ENCODE measurements around the gene C1orf21. TPM values are rescaled to one million over a fixed set of nuclear protein-coding genes. Genes with fewer than 3 reads are reported as not detected.

C1orf21 gene
- total RNA-seq, 4 donors from 2014 or later, result 106 to 206 (median 154) TPM

DNA sequence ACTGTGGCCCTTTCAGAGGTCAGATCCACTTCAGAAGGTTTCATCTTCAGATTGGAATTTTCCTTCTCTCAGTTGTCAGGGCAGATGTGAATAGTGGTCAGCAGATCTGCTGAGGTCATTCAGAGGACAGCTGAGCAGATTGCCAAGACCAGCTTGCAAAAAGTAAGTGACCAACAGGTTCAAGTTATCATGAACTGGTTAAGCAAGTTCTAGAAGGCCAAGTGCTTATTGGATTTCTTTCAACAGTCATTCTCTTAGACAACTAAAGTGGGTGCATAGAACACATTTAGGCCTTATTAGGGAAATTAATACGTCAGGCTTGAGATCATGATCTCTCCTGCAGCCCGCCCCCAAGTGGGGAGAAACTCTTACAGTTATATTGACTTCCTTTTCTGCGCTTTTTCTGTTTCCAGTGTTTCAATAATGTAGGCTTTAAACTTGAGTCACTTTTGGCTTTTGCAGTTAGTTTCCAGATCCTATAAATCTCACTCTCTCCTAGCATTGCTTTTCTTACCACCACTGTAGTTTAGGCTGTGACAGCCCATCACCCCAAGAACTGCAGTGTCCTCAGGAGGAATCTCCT lies 96.4 kb downstream of the C1orf21 start:
- no peaks in the 10 kb centered on the region for H3K9me3 ChIP-seq
- intact Hi-C loops (cut with DNase I; ENCODE audit: low total_unique reads), result loop anchor here (2.0 to 5.0 kb wide), 3 partner anchors 52 to 139 kb away; partner anchors contain the start of gene C1orf21
- no peaks in the 10 kb centered on the region for H3K27me3 ChIP-seq
- H3K36me3 ChIP-seq, result peaks cover 0 to 6% of the 10 kb centered on the region in 2 donors
- in situ Hi-C loops (cut with MboI; ENCODE audit: low sequenced_read_pairs in 4 of 4), result loop anchor here in 3 of 4 donors (10.0 to 25.0 kb wide), 4 partner anchors 88 to 179 kb away; partner anchors contain the start of gene C1orf21 (in 1 of the 3)
- peak; percentile 88 to 94 for DNase-seq
- peaks cover 84 to 88% of the 10 kb centered on the region in 2 donors for H3K4me1 ChIP-seq
- peak in 1 of 2 donors; percentile 15 for TF ChIP-seq POLR2A (IDR thresholded peaks at IDR 0.05)
- TF ChIP-seq, protein P1, sequence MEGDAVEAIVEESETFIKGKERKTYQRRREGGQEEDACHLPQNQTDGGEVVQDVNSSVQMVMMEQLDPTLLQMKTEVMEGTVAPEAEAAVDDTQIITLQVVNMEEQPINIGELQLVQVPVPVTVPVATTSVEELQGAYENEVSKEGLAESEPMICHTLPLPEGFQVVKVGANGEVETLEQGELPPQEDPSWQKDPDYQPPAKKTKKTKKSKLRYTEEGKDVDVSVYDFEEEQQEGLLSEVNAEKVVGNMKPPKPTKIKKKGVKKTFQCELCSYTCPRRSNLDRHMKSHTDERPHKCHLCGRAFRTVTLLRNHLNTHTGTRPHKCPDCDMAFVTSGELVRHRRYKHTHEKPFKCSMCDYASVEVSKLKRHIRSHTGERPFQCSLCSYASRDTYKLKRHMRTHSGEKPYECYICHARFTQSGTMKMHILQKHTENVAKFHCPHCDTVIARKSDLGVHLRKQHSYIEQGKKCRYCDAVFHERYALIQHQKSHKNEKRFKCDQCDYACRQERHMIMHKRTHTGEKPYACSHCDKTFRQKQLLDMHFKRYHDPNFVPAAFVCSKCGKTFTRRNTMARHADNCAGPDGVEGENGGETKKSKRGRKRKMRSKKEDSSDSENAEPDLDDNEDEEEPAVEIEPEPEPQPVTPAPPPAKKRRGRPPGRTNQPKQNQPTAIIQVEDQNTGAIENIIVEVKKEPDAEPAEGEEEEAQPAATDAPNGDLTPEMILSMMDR (IDR thresholded peaks at IDR 0.05 in 4 of 5, conservative IDR thresholded peaks at IDR 0.05 in 1 of 5), result peak in 2 of 5 experiments; percentile 20 to 21
- peak; percentile 86 to 88 for ATAC-seq
- H3K27ac ChIP-seq, result peak overlapping the region; percentile 90 to 96 (median 91)
- H3K4me3 ChIP-seq, result no peak overlapping the region

DNA sequence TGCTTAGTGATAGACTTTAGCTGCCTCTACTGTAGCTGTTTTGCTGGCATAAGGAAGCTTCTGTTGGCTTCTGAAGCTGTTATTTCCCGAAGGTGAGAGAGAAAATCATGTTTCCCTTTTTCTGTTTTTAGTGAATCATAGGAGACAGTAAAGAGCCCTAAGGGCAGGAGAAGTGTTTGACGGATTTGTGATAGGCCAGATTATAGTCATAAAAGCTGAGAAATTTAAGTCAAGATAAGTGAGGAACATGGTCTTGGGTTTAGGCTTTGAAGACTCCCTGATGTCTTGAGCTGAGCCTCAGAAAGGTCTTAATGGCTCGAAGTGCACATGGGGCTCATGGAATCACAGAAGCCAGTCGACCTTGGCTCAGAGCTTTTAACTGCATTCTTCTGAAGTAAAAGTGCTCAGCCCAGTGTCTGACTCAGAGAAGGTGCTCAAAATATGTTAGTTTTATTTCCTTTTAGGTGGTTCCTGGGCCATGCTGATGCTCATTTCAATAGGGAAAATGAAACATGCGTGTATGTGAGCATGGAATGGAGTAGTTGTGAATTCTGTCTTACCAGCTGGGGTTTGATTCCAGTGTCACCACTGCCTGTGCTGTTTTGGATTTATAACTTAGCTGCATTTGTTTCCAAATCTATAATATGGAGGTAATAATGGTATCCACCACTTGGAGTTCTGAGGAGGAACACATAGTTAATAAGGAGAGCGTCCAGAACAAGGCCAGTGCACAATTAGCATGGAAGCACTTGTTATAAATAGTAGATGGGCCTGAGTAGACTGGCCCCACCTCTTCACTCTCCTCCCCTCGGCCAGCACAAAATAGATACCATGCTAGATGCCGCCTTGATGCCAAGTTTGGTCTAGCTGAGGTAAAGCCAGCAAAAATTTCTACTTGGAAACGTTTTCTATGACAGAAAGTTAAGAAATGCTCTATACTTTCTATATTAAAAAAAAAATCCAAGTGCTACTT lies 99.2 kb downstream of the C1orf21 start:
- no peaks in the 10 kb centered on the region for H3K27me3 ChIP-seq
- ATAC-seq, result no peak
- in situ Hi-C loops (cut with MboI; ENCODE audit: low sequenced_read_pairs in 4 of 4) (loop anchor here in 3 of 4 donors (10.0 to 25.0 kb wide), 4 partner anchors 91 to 176 kb away; partner anchors contain the start of gene C1orf21 (in 1 of the 3)), intact Hi-C loops (cut with DNase I; ENCODE audit: low total_unique reads) (no loop called here)
- TF ChIP-seq, protein P1 (IDR thresholded peaks at IDR 0.05 in 4 of 5, conservative IDR thresholded peaks at IDR 0.05 in 1 of 5), result peak in 1 of 5 experiments; percentile 20
- no peak for TF ChIP-seq POLR2A (IDR thresholded peaks at IDR 0.05)
- no peak for DNase-seq
- H3K9me3 ChIP-seq, result no peaks in the 10 kb centered on the region
- H3K27ac ChIP-seq, result peak overlapping the region; percentile 90 to 96 (median 91)
- peaks cover 98 to 99% of the 10 kb centered on the region in 2 donors for H3K4me1 ChIP-seq
- H3K36me3 ChIP-seq, result no peaks in the 10 kb centered on the region
- peak overlapping the region in 1 of 4 donors; percentile 14 for H3K4me3 ChIP-seq

DNA sequence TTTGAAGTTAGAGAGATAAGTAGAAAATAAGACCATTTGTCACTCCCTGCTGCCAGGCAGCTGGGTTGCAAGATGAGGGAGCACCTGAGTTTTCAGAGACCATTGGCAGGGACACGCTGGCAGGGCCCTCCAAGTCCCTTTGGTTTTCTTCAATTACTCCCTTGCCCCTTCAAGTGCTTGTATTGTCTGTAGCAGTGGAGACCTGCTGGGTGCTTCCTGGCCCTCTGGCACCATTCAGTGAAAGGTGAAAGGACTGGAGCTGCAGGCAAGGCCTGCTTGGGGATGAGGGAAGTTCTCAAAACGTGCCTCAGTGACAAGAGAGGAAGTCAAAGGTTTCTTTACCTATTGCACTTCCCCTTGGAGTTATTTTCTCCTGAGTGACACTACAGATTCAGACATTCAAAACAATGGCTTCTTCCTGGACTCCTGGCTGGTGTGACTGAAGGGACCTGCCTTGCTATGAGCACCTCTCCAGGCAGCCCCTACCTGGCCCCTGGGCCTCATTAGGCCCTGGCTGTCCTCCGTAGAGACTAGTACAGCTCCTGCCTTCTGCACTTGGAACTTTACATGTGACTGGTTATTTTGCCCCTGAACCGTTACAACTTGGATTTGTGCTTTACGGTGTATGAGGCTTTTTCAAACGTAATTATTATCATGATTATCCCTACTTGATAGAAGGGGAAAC lies 100.1 kb downstream of the C1orf21 start:
- TF ChIP-seq, protein P1 (IDR thresholded peaks at IDR 0.05 in 4 of 5, conservative IDR thresholded peaks at IDR 0.05 in 1 of 5), result no peak
- TF ChIP-seq POLR2A (IDR thresholded peaks at IDR 0.05), result no peak
- intact Hi-C loops (cut with DNase I; ENCODE audit: low total_unique reads), result no loop called here
- Histone ChIP-seq H3K36me3 (no peaks in the 10 kb centered on the region), H3K27ac (peak overlapping the region; percentile 90 to 96 (median 91)), H3K9me3 (no peaks in the 10 kb centered on the region), H3K27me3 (no peaks in the 10 kb centered on the region), H3K4me1 (peaks cover 96 to 99% of the 10 kb centered on the region in 2 donors), H3K4me3 (no peak overlapping the region)
- no peak for DNase-seq
- ATAC-seq, result no peak
- in situ Hi-C loops (cut with MboI; ENCODE audit: low sequenced_read_pairs in 4 of 4), result loop anchor here in 3 of 4 donors (10.0 to 25.0 kb wide), 4 partner anchors 92 to 175 kb away; partner anchors contain the start of gene C1orf21 (in 1 of the 3)

DNA sequence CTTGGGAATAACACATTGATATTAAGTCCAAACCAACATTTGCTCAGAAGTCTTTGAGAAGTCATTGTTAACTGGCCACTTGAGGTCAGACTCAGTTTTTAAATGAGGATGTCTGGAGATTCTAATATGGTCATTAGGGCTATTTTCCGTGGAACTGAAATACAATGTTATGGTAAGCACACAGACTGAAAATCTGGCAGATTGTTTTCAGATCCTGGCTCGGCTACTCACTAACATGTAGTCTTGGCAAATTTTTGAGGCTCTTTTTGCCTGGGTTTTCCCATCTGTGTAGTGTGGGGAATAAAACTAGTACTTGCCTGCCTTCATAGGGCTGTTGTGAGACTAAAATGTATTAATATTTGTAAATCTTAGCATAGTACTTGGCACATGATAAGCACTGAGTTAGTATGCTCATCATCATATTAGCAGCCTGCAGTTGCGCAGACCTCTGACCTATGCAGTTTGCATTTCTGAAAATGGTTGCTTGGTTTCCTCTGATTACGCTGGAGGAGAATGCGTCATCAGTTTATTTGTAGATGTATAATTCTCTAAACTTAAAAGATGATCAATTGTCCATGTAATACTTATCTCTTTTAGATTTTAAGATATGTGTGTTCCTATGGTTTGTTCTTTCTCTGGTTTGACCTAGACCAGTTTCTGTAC lies 100.8 kb downstream of the C1orf21 start:
- in situ Hi-C loops (cut with MboI; ENCODE audit: low sequenced_read_pairs in 4 of 4) (loop anchor here in 3 of 4 donors (10.0 to 25.0 kb wide), 4 partner anchors 93 to 175 kb away; partner anchors contain the start of gene C1orf21 (in 1 of the 3)), intact Hi-C loops (cut with DNase I; ENCODE audit: low total_unique reads) (no loop called here)
- peak overlapping the region; percentile 90 to 96 (median 91) for H3K27ac ChIP-seq

More for the DNA sequence above, 100.8 kb downstream of the C1orf21 start:
- DNase-seq (no peak), ATAC-seq (no peak)
- no peaks in the 10 kb centered on the region for H3K36me3 ChIP-seq
- TF ChIP-seq, protein P1 (IDR thresholded peaks at IDR 0.05 in 4 of 5, conservative IDR thresholded peaks at IDR 0.05 in 1 of 5), result no peak
- no peak for TF ChIP-seq POLR2A (IDR thresholded peaks at IDR 0.05)
- no peaks in the 10 kb centered on the region for H3K27me3 ChIP-seq
- H3K4me1 ChIP-seq, result peaks cover 96 to 99% of the 10 kb centered on the region in 2 donors
- H3K4me3 ChIP-seq, result no peak overlapping the region
- no peaks in the 10 kb centered on the region for H3K9me3 ChIP-seq

Measured in gastrocnemius medialis (tissue), 4 donors.